ENCODE measurements around the gene CCDC152.

GRCh38 chr5:42719034-42719433 is 37.6 kb upstream of the CCDC152 start:
- no peak for TF ChIP-seq POLR2A (IDR thresholded peaks at IDR 0.05)
- no peak for TF ChIP-seq CTCF (IDR thresholded peaks at IDR 0.05)
